Measurements from ENCODE around the gene SYT1.

The SYT1 gene

DNA sequence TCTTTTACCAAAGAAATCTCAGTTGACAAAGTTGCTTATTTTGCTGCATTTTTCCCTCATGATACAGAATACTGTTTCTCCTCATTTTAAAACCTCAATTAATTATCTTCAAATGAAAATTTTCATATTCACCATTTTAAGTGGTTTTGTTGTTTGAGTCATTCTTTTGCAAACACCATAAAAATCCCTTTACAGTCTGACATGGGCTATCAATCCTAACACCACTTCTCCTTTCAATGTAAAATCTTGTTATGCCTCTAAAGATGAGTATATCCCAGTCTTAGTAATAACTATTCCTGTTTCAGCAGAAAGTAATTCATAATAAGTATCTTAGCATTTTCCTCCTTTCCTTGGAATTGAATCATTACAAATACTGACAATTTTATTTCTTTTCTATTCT is 192.2 kb downstream of the SYT1 start:
- no peak for DNase-seq (ENCODE audit: low spot score)

DNA sequence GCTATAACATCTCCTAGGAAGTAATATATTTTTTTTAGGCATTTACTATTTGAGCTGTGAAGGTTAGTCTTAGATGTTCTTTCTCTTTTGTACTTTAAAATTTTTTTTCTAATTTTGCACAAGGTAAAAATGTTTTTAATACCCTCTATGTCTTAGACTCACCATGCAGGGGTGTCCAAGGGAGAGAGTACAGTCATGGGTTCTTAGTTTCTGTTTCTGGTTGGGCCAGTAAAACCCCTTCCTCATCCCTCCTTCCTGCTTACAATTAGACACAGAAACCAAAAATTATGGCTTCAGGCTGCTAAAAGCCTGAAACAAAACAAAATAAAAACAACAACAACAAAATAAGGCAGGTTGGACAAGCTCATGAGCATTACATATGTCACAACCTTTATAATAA is 193.0 kb downstream of the SYT1 start:
- no peak for DNase-seq (ENCODE audit: low spot score)

DNA sequence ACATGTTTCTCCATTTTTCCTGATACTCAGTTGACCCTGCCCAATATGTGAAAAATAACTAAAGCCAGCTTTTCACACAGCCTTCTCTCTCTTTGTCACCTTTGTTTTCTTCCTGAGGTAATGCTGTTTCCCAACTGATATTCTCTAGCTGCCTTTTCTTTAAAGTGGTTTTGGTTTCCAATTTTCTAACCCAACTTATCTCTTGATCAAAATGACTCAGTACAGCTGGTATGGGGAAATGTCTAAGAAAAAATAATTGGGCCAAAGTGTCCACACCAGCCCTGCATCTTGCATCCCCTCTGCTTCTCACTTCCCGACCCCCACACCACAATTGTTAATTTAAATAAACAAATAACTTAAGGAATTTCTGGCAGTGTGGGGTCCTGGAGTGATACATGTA is 193.8 kb downstream of the SYT1 start:
- no peak for DNase-seq (ENCODE audit: low spot score)

DNA sequence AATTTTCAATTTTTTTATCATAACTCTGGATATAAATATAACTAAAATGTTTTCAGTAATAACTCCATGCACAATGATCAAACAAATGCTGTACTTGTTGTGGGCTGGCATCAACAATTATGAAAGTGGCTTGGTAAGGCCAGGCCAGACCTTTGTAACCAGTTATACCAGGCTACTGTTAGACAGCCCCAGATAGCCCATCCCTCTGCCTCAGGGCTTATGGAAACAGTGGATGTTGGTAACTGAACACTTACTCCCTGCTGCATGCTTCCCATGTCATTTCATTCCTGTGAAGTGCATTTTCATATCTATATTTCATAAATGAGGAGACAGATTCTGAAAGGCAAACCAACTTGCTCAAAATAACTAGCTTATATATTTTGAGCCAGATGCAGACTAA is 195.0 kb downstream of the SYT1 start:
- no peak for DNase-seq (ENCODE audit: low spot score)

DNA sequence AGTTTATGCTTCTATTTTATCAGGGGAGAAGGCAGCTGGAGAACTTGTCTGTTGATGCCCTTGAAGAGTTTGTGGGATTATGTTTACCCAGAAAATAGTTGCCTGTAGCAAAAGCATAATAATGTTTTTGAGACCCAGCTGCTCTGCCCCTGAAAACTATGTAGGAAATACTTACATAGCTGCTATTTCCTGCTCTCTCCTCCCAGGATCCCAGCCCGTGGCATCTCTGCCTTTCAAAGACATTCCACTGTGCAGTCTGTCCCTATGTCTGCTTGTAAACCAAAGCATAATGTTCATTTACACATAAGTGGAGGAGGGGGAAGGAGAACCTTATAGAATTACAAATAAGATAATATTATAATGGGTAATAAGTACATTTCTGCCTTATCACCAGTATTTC is 198.7 kb downstream of the SYT1 start:
- DNase-seq (ENCODE audit: low spot score), result no peak

DNA sequence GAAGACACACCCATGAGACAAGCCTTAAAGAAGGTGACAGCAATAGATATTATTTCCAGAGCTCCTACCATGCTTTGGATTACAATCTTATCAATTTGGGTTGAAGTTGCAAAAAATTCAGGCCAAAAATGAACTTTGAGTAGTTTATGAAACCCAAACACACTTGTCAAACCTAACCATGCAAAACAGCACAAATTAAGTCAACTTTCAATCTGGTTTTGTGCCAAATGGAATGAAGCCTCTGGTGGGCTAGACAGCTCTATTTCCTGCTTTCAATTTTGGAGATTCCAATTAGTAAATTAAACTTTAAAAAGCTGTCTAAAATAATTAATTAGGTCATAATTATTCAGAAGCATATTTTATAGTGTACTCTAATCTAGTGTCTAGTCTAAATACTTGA is 203.4 kb downstream of the SYT1 start:
- DNase-seq (ENCODE audit: low spot score), result no peak

DNA sequence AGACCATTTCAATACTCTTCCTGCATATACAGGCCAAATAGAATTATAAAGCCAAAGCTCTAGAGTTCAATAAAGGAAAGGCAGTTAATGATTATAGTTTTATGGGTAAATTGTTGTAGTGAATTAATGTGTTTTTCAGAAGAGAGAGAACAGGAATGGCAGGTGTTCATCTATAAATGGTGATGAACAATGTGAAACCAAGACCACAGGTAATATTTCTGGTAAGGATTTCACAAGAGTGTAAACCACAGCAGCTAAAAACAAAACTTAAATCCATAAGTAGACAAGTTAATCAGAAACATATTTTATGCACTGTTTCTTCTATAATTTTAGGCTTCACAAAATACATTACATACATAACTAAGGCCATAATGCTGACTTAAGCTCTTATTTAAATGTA is 204.4 kb downstream of the SYT1 start:
- no peak for DNase-seq (ENCODE audit: low spot score)

DNA sequence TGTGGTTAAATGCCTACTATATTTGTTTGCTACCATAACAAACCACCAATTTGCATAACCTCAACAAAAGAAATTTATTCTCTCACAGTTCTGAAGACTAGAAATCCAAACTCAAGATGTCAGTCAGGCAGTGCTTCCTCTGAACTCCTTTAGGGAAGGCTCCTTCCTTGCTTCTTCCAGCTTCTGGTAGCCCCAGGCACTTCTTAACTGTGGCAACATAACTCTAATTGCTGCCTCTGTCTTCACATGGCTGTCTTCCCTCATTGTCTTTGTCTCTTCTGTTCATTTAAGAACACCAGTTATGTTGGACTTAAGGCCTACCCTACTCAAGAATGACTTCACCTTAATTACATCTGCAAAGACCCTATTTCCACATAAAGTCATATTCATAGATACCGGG is 206.9 kb downstream of the SYT1 start:
- DNase-seq (ENCODE audit: low spot score), result no peak

DNA sequence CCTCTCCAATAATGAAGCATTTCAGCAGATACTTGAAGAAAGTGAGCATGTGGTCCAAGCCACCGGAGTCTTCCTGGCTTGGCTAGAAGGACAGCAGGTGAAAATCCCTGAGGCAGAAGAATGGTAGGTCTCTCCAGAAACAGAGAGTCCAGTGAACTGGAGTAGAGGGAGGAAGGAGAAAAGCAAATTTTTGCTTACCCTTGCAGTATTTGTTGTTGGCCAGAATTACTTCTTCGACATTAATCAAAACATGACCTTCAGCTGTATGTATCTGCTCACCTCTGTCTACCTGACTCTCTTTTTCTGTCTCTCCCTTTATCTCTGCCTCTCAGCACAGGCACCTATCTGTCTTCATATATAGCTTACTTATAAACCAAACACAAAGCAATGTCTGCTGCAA is 208.9 kb downstream of the SYT1 start:
- DNase-seq (ENCODE audit: low spot score), result no peak

DNA sequence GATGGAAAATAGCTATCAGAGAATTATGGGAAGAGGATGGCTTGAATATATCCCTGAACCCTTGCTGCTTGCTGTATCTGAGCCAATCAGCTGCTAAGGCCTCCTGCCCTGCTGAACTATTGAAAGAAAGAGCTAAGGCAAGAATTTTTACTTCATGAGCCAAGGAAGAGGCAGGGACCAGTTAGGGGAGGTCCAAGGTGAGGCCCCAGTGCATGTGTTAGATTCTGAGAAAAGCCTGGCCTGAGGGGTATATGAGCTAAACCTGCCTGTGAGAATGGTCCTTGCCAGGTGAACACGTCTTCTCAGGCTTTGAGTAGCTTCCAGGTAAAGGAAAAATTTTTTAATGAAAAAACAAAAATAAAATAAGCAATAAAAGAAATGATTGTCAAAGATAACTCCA is 218.0 kb downstream of the SYT1 start:
- DNase-seq (ENCODE audit: low spot score), result no peak

DNA sequence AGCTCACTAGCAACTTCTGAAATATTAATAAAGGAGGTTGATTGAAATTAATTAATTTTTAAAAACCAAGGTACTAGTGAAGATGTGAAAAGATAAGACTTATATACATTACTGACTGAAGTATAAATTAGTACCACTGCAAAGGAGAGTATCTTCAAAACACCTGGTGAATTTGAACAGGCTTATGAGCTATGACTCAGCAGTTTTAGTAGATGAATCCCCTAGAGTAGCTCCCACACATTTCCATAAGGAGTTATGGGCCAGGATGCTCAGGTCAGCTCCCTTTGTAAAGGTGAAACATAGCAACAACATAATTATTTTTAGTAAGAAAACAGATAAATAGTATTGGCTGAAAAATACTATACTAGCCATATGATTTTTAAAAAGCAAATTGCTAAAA is 218.6 kb downstream of the SYT1 start:
- no peak for DNase-seq (ENCODE audit: low spot score)

DNA sequence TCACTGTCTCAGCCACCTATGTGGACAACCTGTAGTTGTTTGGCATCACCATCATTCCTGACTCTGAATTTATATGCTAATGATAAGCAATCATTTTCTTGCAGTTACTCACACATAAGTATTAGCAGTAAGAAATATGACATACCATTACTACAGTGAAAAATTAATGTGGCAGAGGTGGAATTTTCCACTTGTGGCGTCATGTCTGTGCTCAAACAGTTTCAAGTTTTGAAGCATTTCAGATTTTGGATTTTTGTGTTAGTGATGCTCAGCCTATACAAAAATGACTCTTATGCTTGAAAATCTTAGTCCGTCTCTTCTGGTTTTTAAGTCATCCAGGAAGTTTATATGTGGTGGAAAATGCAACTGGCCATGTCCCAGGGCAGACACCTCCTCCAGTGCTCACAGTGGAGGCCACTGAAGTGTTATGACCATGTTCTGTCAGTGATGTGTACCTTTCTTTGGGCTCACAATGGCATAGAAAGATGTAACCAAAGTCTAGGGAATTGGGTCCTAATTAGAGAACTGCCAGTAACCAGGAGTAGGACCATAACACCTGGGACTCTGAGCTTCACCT is 220.6 kb downstream of the SYT1 start:
- no peak for DNase-seq (ENCODE audit: low spot score)

DNA sequence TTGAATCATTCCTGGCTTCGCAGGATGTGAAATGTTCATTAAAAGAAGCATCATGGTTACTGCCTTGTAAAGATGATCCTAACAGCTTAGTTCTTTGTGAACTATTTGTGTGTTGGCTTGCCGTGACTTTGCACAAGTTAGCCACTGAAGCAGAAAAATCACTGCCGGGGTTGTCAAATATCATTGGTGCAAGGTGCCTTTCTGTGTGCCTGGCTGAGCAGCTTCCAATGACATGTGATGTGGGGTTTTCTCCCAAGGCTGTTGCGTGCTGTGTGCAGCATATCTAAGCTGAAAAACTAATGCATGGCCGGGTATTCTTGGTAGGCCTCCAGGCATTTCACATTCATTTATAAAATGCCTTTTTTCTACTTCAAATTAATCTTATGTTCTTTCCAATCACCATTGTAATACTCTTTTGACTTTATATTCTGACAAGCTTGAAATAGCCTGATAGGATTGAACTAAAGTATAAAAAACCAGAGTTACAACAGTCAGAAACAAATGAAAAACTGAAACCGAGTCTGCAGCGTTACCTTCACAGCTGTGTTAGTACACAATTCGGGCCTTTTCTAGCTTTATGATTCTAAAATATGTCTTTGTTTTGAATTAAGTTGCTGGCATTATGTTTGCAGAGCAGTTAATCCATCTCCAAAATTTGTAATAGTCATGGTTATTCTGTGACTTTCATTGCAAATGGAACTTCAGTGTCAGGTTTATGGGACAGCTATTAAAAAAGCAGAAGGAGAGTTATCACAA is 222.1 kb downstream of the SYT1 start:
- no peak for DNase-seq (ENCODE audit: low spot score)

DNA sequence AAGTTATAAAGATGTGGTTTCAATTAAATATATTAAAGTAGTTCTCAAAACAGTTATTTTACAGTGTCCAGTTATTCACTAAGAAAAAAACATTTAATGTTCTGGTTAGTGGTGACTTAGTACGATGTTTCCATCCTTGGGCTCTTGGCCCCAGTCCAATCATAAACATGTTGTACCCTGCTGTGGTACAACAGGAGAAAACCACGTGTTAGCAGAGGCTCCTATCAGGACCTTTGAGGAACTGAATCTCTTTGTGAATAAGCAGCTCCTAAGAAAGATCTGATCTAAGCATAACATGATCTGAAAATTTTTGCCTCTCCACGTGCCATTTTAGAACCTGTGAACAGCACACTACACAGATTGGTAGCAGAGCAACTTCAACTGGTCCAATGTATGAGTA is 234.0 kb downstream of the SYT1 start:
- DNase-seq (ENCODE audit: low spot score), result no peak

DNA sequence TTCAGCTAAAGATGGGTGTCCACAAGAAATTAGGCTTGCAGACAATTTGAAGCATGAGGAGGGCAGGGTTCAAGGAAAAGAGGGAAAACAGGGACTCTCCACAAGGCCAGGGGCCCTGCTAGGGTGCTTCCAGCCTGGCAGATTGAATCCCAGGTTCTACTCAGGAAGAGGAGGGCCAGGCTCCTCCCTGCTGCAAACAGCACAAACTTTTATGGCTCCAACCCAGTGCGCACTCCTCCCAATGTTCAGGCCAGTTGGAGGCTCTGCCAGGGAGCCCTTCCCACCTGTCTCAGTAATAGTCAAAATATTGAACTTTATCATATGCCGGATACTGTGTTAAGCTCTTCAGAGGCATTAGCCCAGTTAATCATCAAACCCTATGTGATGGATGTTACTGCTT is 244.4 kb downstream of the SYT1 start:
- no peak for DNase-seq (ENCODE audit: low spot score)

DNA sequence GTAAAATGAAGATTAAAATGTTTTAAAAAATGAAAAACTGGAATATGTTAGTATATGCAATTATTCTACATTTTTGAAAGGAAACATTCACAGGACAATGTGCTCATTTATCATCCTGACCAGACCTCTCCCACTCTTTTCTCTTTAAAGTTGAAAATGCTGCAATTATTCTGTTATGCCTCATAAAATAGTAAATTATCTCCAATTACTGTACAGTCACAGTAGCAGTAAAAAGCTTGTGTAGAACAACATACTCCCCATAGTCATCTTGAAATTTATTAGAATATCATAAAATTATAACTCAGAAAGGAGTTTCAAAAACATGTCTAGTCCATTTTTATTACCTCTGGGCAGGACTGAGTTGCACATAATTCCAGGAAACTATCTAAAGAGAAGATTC is 250.3 kb downstream of the SYT1 start:
- DNase-seq (ENCODE audit: low spot score), result no peak

DNA sequence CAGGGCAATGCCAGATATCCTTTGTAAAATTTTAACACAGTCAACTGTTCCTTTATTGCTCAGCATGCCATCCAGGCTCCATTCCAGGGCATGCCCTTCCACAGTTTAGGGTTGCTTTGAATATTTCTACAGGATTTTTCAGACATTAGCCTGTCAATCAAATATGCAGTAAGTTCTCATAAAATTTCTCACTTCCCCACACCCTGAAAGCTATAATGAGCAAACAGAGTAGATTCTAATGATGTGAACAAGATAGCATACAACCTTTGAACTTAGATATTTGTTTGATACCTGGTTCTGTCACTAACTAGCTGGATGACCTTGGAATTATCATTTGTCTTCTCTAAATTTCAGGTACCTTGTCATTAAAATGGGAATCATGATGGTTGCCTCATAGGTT is 251.2 kb downstream of the SYT1 start:
- DNase-seq (ENCODE audit: low spot score), result no peak

DNA sequence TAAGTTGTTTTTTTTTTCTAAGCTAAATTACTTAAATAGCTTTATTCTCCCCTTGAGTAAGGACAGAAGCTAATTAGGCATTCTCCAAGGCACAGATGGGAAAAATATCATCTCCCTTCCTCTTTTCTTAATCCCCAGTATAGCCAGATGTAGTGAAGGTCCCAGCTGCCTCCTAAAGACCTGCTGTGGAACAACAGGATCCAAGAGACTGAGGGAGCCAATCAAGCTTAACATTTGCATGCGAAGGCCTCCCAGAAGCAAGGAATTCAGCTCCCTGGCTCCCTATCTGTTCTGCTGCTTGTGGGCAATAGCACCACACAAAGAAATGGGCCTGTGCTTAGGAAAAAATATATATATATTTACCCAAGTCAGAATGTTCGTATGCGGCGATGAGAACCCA is 255.2 kb downstream of the SYT1 start:
- no peak for DNase-seq (ENCODE audit: low spot score)

DNA sequence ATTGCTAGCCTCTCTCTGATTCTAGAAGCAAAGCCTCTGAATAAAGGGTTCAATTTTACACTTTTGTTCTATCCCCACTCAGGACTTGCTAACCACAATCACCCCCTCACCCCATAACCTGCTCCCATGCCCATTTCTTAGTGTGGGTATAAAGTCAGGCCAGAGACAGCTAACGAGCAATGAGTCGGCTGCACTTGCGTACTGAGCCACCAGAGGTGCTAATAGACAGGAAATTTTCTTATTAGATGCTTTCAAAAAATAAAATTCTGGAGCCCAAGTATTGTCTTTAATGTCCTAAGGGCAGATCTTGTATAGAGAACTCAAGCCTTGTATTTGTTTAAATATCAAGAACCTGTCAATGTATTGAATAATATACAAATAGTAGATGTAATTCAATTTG is 256.9 kb downstream of the SYT1 start:
- DNase-seq (ENCODE audit: low spot score), result no peak

DNA sequence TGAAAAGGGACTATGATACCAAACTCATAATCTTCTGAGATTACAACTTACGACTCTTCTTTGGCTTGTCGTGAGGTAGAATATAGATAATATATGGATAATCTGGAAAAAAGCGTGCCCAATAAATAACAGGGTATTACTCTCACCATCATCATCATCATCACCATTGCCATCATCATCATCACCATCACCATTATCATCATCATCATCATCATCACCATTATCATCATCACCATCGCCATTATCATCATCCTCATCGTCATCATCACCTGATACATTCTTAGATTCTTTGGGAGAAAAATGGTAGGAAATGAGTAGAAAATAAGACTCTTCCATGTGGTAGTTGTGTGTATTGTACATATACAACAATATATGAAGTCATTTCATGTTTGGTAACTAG is 259.8 kb downstream of the SYT1 start:
- no peak for DNase-seq (ENCODE audit: low spot score)

DNA sequence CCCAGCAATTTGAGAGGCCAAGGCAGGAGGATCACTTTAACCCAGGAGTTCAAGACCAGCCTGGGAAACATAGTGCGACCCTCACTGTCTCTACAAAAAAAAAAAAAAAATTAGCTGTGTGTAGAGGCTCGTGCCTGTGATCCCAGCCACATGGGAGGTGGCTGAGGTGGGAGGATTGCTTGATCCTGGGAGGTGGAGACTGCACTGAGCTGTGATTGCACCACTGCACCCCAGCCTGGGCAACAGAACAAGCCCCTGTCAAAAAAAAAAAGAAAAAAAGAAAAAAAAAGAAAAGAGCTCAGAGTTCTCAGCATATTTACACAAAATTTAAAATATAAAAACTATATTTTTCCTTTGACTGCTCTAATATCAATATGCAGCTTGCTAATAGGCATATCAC is 260.8 kb downstream of the SYT1 start:
- DNase-seq (ENCODE audit: low spot score), result no peak

DNA sequence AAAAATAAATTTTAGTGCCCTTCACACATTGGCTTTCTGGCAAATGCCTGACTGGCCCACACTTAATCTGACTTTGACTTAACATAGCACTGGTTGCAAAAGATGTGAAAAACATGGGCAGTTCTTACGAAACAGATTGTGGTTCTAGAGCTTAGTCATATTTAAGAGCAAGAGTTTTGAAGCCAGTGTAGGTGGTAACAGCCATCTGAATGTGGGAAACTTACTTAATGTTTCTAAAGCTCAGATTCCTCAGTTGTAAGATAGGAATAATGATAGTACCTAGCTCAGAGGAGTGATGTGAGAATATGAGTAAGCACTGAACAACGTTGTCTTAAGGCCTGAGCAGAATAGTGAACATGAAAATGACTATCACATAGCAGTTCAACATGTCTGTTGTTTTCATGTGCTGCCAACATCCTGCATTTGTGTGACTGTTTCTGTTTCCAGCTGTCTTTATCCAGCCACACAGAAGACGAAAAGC is 262.7 kb downstream of the SYT1 start:
- DNase-seq (ENCODE audit: low spot score), result no peak

DNA sequence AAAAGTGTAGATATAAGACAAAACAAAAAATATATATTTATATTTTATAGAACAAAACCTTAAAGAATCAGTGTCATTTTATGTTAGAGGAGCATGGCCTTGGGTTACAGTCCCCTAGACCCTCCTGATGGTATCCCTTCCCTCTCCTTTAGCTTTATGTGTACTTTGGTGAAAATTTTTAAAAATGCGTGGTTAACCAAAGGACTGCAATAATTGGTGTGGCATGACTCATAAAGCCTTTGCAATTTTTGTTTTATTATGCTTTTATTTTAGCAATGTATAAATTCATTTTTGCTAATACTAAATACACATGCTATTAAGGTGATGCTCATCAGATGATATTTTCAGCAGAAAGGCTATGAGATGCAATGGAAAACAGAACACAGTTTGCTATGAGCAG is 264.4 kb downstream of the SYT1 start:
- DNase-seq (ENCODE audit: low spot score), result no peak

DNA sequence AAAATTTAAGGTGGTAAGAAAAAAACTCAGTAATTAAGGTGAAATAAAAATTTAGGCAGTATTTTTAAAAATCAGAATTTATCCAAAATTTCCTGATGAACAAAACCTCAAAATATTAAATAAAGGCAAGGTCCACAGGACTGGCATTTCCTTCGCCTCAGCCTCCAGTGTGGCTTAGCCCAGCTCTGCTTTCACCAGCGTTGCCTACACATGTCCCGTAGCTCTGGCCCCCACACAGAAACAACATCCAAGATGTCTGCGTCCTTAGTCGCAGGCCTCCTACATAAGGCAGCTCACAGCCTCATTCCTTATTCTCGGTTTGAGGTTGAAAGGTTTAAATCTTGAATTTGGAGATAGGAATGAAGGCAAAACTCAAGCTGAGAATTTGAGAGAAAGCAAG is 274.3 kb downstream of the SYT1 start:
- DNase-seq (ENCODE audit: low spot score), result no peak
